GM19023 (cell line): ENCODE results near the gene LSP1.
"Not testable (repeated sequence)": the region's sequence is repeated elsewhere in the genome, so short reads cannot be mapped to it uniquely, and the experiment has no call there.

Experiments
- ATAC-seq: cut with Tn5 transposase; IDR thresholded peaks from one replicate; pipeline ENCODE4 v1.9.1; 2021; ENCODE audit warnings: mild to moderate bottlenecking, moderate library complexity; ENCODE audit not compliant: unreplicated experiment

LSP1 gene

GRCh38 chr11:1875093-1875850 lies 22.4 kb downstream of the LSP1 start:
- no peak for ATAC-seq

GRCh38 chr11:1875851-1876301 lies 23.0 kb downstream of the LSP1 start:
- ATAC-seq, result not testable (repeated sequence)

- no peak for ATAC-seq
Observed at GRCh38 chr11:1876361-1877063, 23.6 kb downstream of the LSP1 start.

- ATAC-seq, result no peak
Observed at GRCh38 chr11:1877211-1878136, 24.6 kb downstream of the LSP1 start.

- no peak for ATAC-seq
Observed at GRCh38 chr11:1878137-1879031, 25.5 kb downstream of the LSP1 start.

- no peak for ATAC-seq
Observed at GRCh38 chr11:1879342-1879940, 26.6 kb downstream of the LSP1 start.

- no peak for ATAC-seq
Observed at GRCh38 chr11:1879941-1880720, 27.2 kb downstream of the LSP1 start.

- ATAC-seq, result no peak
Observed at GRCh38 chr11:1880746-1881441, 28.0 kb downstream of the LSP1 start.

GRCh38 chr11:1881442-1882264 lies 28.8 kb downstream of the LSP1 start:
- ATAC-seq, result no peak

- ATAC-seq, result no peak
Observed at GRCh38 chr11:1882265-1883238, 29.7 kb downstream of the LSP1 start.

- ATAC-seq, result no peak
Observed at GRCh38 chr11:1883346-1884302, 30.7 kb downstream of the LSP1 start.

- ATAC-seq, result no peak
Observed at GRCh38 chr11:1884303-1884700, 31.4 kb downstream of the LSP1 start.

- not testable (repeated sequence) for ATAC-seq
Observed at GRCh38 chr11:1886551-1886950, 33.7 kb downstream of the LSP1 start.

- no peak for ATAC-seq
Observed at GRCh38 chr11:1887451-1888346, 34.8 kb downstream of the LSP1 start.
